Measurements from ENCODE around the gene ZNF654. TPM values are rescaled to one million over a fixed set of nuclear protein-coding genes. Genes with fewer than 3 reads are reported as not detected.
"Not testable (repeated sequence)": the region's sequence is repeated elsewhere in the genome, so short reads cannot be mapped to it uniquely, and the experiment has no call there.

The ZNF654 gene
- 10 to 100 TPM; 14.4 to 30.9 (median 22.8) TPM for polyA plus RNA-seq (ENCODE audit: insufficient read depth in 1 of 5, insufficient read length in 5 of 5, low replicate concordance in 1 of 5)
- long read RNA-seq, donor 1, full-length matches to known transcripts = 6 of 6 reads
- long read RNA-seq, donor 1, partial matches to known transcripts = 0 of 6 reads
- long read RNA-seq, donor 1, other reads (novel, unspliced or antisense) = 0 of 6 reads
- long read RNA-seq, donor 2, full-length matches to known transcripts = 1 of 1 reads
- long read RNA-seq, donor 2, partial matches to known transcripts = 0 of 1 reads
- long read RNA-seq, donor 2, other reads (novel, unspliced or antisense) = 0 of 1 reads
- long read RNA-seq, donor 3, full-length matches to known transcripts = 3 of 3 reads
- long read RNA-seq, donor 3, partial matches to known transcripts = 0 of 3 reads
- long read RNA-seq, donor 3, other reads (novel, unspliced or antisense) = 0 of 3 reads
- long read RNA-seq, donor 4, full-length matches to known transcripts = 3 of 3 reads
- long read RNA-seq, donor 4, partial matches to known transcripts = 0 of 3 reads
- long read RNA-seq, donor 4, other reads (novel, unspliced or antisense) = 0 of 3 reads
- long read RNA-seq, donor 5, full-length matches to known transcripts = 2 of 2 reads
- long read RNA-seq, donor 5, partial matches to known transcripts = 0 of 2 reads
- long read RNA-seq, donor 5, other reads (novel, unspliced or antisense) = 0 of 2 reads
- long read RNA-seq, donor 6, full-length matches to known transcripts = 4 of 4 reads
- long read RNA-seq, donor 6, partial matches to known transcripts = 0 of 4 reads
- long read RNA-seq, donor 6, other reads (novel, unspliced or antisense) = 0 of 4 reads
- long read RNA-seq, donor 7, full-length matches to known transcripts = 3 of 3 reads
- long read RNA-seq, donor 7, partial matches to known transcripts = 0 of 3 reads
- long read RNA-seq, donor 7, other reads (novel, unspliced or antisense) = 0 of 3 reads
- long read RNA-seq, donor 8 = 0 reads

DNA sequence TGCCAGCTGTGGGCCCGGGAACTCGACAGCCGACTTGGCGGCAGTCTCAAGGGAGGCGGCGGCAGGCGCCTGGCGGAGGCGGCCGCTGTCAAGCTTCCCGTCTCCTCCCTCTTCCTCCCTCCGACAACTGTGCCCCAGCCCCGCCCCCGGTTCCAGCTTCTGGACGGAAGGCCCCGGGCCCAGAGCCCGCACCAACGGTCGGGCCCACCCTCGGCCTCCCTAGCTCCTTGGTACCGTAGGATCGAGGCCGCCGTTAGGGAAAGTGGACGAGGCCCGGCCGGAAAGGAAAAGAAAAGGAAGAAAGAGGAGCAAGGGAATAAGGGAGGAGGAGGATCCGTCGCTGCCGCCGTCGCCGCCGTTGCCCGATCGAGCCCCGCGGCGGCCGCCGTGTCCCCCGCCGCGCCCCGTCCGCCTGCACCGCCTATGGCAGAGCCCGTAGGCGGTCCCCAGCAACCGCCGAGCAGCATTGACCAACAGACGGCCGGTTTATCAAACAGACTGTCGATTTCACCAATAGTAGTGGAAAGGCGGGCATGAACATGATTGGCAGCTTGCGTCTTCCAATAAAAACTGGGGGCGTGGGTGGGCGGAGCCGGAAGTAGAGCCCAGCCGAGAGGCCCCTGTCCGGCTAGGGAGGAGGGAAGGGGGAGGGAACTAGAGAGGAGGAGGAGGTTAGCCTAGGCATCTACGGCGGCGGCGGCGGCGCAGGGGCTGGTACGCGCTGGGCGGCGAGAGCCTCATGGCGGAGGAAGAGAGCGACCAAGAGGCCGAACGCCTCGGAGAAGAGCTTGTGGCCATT is at the start of gene ZNF654, which contains the start of gene CGGBP1:
ZNF654 (plus strand) TSS at position 675 of the 799 bp plus-strand sequence; CDS start at position 740, 65 bp downstream.
CGGBP1 (minus strand) TSS at position 425 of the 799 bp plus-strand sequence. CDS start 3,029 bp downstream, outside the sequence.
- DNase-seq = peak; percentile 98 to 99

GRCh38 chr3:88010810-88011209 is 48.2 kb upstream of the ZNF654 start:
- no peak for DNase-seq

DNA sequence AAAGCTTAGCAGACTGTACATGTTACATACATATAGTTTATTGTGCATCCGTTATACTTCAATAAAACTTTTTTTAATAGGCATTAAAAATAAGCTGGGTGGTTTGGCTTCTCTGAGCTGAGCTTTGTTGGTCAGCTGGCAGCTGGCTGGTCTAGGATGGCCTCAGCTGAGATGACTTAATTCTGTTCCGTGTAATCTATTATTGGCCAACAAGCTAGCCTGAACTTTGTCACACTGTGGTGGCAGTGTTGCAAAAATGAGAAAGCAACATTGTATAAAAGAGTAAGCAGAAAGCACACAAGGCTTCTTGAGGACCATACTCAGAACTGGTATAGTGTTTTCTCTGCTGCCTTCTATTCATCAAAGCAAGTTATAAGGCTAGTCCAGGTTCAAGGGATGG is 45.5 kb upstream of the ZNF654 start:
- no peak for DNase-seq

GRCh38 chr3:88015656-88016055 is 43.4 kb upstream of the ZNF654 start:
- not testable (repeated sequence) for DNase-seq

DNA sequence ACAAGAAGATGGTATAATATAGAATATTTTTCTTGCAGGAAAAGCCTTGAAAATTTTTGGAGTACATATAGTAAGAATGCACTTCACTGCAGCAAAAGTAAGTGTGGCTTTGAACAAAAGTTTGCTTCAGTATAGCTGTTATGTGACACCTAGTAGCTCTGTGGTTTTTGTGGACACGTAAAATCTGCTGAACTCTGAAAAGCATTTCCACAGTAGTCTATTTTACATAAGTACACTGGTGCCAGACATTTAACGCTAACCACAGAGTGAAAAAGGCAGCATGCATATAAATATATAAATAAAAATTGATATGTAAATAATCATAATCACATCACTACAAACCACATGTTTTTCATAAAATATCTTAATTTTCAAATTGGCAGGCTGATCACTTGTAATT is 40.0 kb upstream of the ZNF654 start:
- no peak for DNase-seq

- DNase-seq = no peak
Observed at GRCh38 chr3:88025001-88025552, 34.0 kb upstream of the ZNF654 start.

GRCh38 chr3:88028876-88029275 is 30.2 kb upstream of the ZNF654 start:
- DNase-seq = no peak

- DNase-seq = no peak
Observed at GRCh38 chr3:88030210-88030609, 28.8 kb upstream of the ZNF654 start.

DNA sequence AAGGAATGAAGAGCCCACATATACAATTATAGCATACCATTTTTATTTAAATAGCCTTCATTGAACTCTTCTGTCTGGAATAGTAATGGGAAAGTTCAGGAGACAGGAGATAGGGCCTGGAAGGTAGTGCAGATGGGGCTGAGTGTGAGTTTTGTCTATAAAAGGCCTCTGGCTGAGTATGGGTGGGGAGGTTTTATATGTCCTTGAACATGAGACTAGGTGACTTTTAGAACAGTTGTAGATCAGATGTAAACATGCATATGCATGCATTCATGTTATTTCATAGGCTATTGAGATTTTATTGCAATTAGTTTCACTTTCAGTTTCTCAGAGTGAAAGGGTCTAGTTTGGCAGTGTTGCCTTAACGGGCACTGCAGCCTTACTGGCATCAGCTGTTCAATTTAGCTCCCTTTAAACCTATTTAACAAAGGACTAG is 27.4 kb upstream of the ZNF654 start:
- peak; percentile 5 to 16 for DNase-seq

GRCh38 chr3:88032245-88032644 is 26.8 kb upstream of the ZNF654 start:
- no peak for DNase-seq

GRCh38 chr3:88033079-88033478 is 26.0 kb upstream of the ZNF654 start:
- DNase-seq = no peak

DNA sequence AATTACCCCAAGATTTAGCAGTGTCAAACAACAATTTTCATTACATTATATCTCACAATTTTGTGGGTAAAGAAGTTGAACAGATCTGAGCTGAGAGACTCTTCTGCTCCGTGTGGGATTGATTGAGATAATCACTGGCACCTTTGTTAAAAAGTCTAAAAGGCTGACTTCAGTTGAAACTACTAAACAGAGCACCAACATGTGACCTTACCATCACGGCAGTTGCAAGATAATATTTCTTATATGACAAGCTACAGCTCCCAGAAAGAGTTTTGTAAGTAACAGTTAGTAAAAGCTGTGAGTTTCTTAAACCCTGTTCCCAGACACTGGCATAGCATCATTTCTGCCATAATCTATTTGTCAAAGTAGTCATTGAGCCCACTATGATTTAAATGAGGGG is 25.2 kb upstream of the ZNF654 start:
- DNase-seq = no peak

DNA sequence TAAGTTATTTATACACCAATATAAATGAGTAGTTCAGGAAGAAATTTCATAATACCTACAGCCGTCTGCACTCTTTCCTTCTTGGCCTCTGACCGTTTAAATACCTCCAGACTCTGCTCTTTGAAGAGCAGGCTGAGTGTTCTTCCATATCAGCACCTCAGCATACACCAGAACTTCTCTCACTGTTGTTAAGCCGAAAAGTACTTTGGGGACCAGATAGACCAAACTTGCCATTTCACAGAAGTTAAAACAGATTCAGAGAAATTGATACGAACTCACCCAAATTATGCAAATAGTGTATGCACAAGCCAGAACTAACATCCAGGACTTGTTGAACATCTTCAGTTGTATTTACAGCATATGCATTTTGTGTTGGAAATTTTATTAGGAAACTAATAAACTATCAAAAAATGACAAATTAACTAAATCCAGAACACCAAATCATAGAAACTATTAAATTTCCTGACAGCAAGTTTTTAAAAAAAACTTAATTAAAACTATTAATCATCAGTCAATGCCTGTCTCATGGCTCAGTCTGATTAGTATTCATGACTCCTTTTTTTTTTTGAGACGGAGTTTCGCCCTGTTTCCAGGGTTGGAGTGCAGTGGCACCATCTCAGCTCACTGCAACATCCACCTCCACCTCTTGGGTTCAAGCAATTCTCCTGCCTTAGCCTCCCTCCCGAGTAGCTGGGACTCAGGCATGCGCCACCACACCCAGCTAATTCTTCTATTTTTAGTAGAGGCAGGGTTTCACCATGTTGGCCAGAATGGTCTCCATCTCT is 24.4 kb upstream of the ZNF654 start:
- DNase-seq = no peak

GRCh38 chr3:88036221-88036620 is 22.8 kb upstream of the ZNF654 start:
- DNase-seq = no peak

GRCh38 chr3:88038566-88038965 is 20.5 kb upstream of the ZNF654 start:
- no peak for DNase-seq

DNA sequence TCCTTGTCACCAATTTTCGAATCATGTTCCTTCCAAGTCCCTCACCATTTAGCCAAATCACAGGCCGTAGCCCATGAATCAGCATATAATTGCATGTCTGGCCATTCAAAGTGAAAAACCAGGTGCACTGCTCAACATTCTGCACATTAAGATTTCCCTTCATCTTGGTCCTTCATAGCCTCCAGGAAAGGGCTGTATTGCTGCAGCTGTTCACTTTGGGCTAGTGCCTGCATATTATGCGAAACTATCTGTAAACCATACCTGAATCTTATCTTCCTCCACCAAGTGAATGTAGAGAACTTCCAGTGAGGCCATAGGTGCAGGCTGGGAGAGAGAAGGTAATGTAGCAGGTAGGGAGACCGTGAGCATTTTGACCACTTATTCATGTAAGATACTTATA is 18.5 kb upstream of the ZNF654 start:
- DNase-seq = no peak

DNA sequence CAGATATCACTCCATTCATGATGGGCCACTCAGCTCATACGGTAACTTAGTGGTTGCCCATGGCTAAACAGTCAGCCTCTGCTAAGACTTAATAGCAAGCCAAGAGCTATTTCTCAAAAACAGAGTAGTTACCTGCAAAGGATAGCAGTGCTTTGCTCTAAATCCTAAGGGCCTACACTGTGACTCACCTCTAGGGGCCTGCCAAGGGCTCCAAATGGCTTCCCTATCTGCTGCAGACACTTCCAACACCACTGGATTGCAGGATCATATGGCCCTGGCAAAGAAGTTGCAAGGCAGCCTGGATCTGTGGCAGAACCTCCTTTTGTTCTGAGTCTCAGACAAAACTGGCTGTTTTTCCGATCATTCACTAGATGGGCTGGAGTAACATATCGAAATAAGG is 18.1 kb upstream of the ZNF654 start:
- DNase-seq = no peak

DNA sequence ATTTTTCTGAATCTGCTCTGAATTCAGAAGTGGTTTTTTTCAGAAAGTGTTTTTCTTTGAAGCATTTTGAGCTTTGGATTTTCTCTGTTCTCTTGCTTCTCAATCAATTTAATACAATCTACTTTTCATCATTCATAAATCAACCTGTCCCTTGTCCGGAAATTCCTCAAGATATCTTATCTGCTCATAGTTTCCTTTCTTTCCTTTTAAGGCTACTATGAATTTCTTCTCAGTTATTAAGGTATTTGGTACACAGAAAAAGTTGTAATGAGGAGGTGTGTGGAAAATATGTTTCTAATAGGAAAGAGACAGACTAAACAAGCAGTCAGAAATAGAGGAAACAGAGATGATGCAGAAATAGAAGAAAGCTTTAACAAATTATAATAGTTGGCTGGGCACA is 14.6 kb upstream of the ZNF654 start:
- no peak for DNase-seq

GRCh38 chr3:88046766-88047165 is 12.3 kb upstream of the ZNF654 start:
- DNase-seq = no peak

- no peak for DNase-seq
Observed at GRCh38 chr3:88057630-88058305, 1.3 kb upstream of the ZNF654 start.
